Stimulated activated naive CD8-positive, alpha-beta T cell treated with anti-CD3 and anti-CD28 coated beads, Interleukin-15, Interleukin-2, amounts not matched to agents 100 ng/mL and 50 ng/mL, for 24 hours (primary cell): ENCODE data around the gene RRP15.

Source experiments
- H3K27ac Mint-ChIP-seq: one replicate; pipeline ENCODE4 v1.8.0; 2021; ENCODE audit warnings: mild to moderate bottlenecking, mixed read lengths
- H3K27me3 Mint-ChIP-seq: one replicate; pipeline ENCODE4 v1.8.0; 2021; ENCODE audit warnings: mixed read lengths
- H3K36me3 Mint-ChIP-seq: one replicate; pipeline ENCODE4 v1.8.0; 2021; ENCODE audit warnings: low read depth, mixed read lengths
- H3K4me1 Mint-ChIP-seq: one replicate; pipeline ENCODE4 v1.8.0; 2021; ENCODE audit warnings: low read depth, mixed read lengths
- H3K4me3 Mint-ChIP-seq: one replicate; pipeline ENCODE4 v1.8.0; 2021; ENCODE audit warnings: mild to moderate bottlenecking, mixed read lengths
- H3K9me3 Mint-ChIP-seq: one replicate; pipeline ENCODE4 v1.8.0; 2021; ENCODE audit warnings: mixed read lengths

RRP15 gene

GRCh38 chr1:218341325-218341724, 56.2 kb downstream of the RRP15 start:
- Mint-ChIP-seq H3K9me3 (no peaks in the 10 kb centered on the region), H3K27me3 (peaks cover 9% of the 10 kb centered on the region), H3K36me3 (peaks cover 15% of the 10 kb centered on the region), H3K4me1 (peaks cover 4% of the 10 kb centered on the region), H3K27ac (no peak overlapping the region), H3K4me3 (no peak overlapping the region)

DNA sequence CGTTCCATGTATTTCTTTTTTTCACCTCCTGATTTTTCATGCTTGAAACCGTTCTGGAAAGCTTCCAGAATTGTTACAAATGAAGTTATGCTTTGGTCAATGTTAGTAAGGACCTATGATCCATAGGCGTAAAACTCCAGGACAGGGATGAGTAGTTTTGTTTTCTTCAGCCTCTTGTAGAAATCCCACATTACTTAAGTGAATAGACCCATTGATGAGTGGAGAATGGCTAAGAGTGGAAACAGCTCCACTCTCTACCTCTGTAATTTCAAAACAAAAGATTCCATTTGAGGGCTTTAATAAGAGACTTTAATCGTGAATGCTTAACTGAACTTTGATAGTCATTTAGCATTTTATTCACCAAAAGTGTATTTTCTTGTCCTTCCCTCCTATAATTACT, 57.0 kb downstream of the RRP15 start:
- peaks cover 12% of the 10 kb centered on the region for H3K4me1 Mint-ChIP-seq
- peaks cover 15% of the 10 kb centered on the region for H3K36me3 Mint-ChIP-seq
- H3K27me3 Mint-ChIP-seq: peaks cover 17% of the 10 kb centered on the region
- no peak overlapping the region for H3K4me3 Mint-ChIP-seq
- H3K27ac Mint-ChIP-seq: no peak overlapping the region
- H3K9me3 Mint-ChIP-seq: no peaks in the 10 kb centered on the region

GRCh38 chr1:218344814-218345672, 60.0 kb downstream of the RRP15 start, which contains the start of gene TGFB2:
Gene TGFB2, plus strand, starts transcription at chr1:218345336. Its CDS starts 1,366 bp downstream, at chr1:218346702.
- no peak within 1 kb of the TSS for H3K4me3 Mint-ChIP-seq
- H3K27me3 Mint-ChIP-seq: peaks cover 45% of the 10 kb centered on the region
- H3K4me1 Mint-ChIP-seq: peaks cover 21% of the 10 kb centered on the region
- no peaks in the 10 kb centered on the region for H3K9me3 Mint-ChIP-seq
- H3K27ac Mint-ChIP-seq: no peak within 1 kb of the TSS
- H3K36me3 Mint-ChIP-seq: peaks cover 15% of the 10 kb centered on the region

- no peak overlapping the region for H3K4me3 Mint-ChIP-seq
- peaks cover 25% of the 10 kb centered on the region for H3K4me1 Mint-ChIP-seq
- peaks cover 14% of the 10 kb centered on the region for H3K36me3 Mint-ChIP-seq
- no peak overlapping the region for H3K27ac Mint-ChIP-seq
- H3K27me3 Mint-ChIP-seq: peaks cover 49% of the 10 kb centered on the region
- H3K9me3 Mint-ChIP-seq: no peaks in the 10 kb centered on the region
Measured at GRCh38 chr1:218345673-218346390, 60.7 kb downstream of the RRP15 start.

GRCh38 chr1:218346391-218347204, 61.5 kb downstream of the RRP15 start:
- Mint-ChIP-seq H3K4me3 (no peak overlapping the region), H3K9me3 (no peaks in the 10 kb centered on the region), H3K36me3 (peaks cover 6% of the 10 kb centered on the region), H3K27me3 (peaks cover 53% of the 10 kb centered on the region), H3K4me1 (peaks cover 33% of the 10 kb centered on the region), H3K27ac (no peak overlapping the region)

- H3K4me3 Mint-ChIP-seq: no peak overlapping the region
- H3K4me1 Mint-ChIP-seq: peaks cover 40% of the 10 kb centered on the region
- no peaks in the 10 kb centered on the region for H3K36me3 Mint-ChIP-seq
- no peaks in the 10 kb centered on the region for H3K9me3 Mint-ChIP-seq
- H3K27me3 Mint-ChIP-seq: peaks cover 48% of the 10 kb centered on the region
- H3K27ac Mint-ChIP-seq: no peak overlapping the region
Measured at GRCh38 chr1:218347336-218347722, 62.2 kb downstream of the RRP15 start.

- Mint-ChIP-seq H3K4me3 (no peak overlapping the region), H3K36me3 (no peaks in the 10 kb centered on the region), H3K27ac (no peak overlapping the region), H3K4me1 (peaks cover 45% of the 10 kb centered on the region), H3K27me3 (peaks cover 51% of the 10 kb centered on the region), H3K9me3 (no peaks in the 10 kb centered on the region)
Measured at GRCh38 chr1:218347723-218348627, 62.9 kb downstream of the RRP15 start.

DNA sequence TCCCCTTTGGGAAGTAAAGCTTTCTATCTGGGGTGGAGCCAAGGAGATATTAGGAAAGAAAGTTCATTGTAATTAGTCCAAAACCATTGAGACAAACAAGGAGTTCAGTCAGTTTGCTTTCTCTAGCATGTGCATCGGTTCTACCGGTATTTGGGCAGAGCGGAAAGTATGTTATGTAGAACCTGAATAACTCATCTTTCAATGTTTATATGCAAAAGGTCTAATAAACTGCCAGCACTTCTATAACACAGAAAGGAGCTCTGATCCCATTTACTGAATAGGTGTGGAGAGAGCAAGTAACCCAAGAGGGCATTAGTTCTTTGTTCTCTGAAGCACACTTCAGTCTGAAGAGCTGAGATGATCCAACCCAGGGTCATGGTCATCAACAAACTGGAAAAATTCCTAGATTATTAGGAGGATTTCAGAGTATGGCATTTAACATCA, 63.6 kb downstream of the RRP15 start:
- Mint-ChIP-seq H3K27me3 (peaks cover 51% of the 10 kb centered on the region), H3K36me3 (no peaks in the 10 kb centered on the region), H3K9me3 (no peaks in the 10 kb centered on the region), H3K27ac (no peak overlapping the region), H3K4me3 (no peak overlapping the region), H3K4me1 (peaks cover 45% of the 10 kb centered on the region)

DNA sequence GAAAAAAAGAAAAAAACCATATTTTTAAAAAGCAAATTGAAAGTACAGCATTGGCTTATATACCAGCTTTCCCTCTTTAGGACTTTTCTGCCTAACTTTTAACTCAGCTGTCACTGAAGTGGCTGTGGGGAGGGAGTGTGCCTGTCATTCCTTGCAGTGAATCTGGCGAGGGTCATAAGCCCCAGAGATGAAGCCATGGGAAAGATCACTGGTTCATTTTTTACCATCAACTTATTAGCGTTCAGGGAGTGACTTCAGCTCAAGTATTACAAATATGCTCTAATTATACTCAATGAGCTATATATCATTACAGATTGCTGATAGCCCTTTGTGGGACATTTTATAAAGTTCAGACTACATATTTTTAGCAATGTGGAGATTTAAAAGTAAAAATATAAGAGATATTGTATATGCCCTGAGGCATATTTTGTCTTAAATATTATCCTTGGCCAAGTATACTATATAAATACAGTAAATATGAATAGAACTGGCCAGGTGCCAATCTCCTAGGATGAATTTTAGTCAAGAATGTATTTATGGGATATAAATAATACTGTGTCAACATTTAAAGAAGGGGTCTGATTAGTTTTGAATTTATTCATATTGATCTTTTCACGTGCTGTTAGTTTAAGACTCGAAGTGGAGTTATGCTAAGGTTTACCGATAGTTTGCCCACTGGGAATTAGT, 64.4 kb downstream of the RRP15 start:
- Mint-ChIP-seq H3K4me3 (no peak overlapping the region), H3K36me3 (no peaks in the 10 kb centered on the region), H3K9me3 (no peaks in the 10 kb centered on the region), H3K27me3 (peaks cover 57% of the 10 kb centered on the region), H3K27ac (no peak overlapping the region), H3K4me1 (peaks cover 45% of the 10 kb centered on the region)

- Mint-ChIP-seq H3K4me1 (peaks cover 45% of the 10 kb centered on the region), H3K9me3 (no peaks in the 10 kb centered on the region), H3K4me3 (no peak overlapping the region), H3K27ac (no peak overlapping the region), H3K27me3 (peaks cover 57% of the 10 kb centered on the region), H3K36me3 (no peaks in the 10 kb centered on the region)
Measured at GRCh38 chr1:218350035-218350525, 65.0 kb downstream of the RRP15 start.

DNA sequence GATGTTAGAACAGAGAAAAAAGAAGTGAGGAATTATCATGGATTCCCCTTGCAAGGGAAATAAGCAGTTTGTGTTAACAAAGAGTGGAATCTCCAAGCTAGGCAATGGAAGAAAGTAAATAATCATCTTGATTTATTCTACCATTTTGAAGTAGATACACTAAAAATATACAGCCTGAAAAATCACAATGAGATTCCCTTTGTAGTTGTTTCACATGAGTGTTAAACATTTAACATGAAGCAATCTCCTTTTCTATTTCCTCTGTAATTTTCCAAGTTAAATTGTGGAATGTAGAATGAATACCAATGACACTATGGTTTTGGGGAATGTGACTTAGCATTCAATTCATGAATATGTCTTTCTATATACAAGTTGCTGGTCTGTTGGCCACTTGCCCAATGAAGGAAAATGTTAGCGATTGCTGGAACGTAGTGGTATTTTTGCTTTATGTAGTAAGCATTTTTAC, 65.7 kb downstream of the RRP15 start:
- Mint-ChIP-seq H3K9me3 (no peaks in the 10 kb centered on the region), H3K4me1 (peaks cover 45% of the 10 kb centered on the region), H3K4me3 (peak overlapping the region; percentile 61), H3K36me3 (no peaks in the 10 kb centered on the region), H3K27ac (no peak overlapping the region), H3K27me3 (peaks cover 57% of the 10 kb centered on the region)

DNA sequence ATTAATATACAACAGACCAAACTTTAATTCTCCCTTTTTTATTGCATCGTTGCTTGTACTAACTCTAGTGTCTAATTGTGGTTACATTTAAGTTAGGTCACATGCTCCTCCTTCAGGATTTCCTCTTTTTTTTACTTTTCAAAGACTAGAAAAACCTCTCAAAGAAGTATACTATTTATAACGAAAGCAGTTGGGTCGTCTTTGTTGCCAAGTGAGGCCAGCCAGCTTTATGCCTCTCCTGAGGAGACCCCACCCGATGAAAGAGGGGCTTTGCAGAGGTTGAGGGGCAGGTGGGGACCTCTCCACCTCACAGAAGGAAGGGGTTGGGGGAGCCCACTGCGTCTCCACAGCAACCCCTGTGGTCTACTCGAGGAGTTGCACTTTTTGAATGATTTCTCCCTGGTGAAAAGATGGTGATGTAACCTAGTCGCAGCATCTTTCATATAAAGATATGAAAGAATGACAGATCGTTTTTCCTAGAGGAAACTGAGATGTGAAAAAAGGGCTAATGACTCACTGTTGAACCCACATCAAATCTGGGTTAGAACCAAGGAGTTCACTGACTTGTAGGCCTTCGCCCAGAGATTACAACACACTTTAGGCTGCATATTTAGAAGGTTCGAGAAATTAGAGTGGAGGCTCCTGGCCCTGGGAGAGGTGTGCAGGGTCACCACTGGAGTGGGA, 66.4 kb downstream of the RRP15 start:
- Mint-ChIP-seq H3K36me3 (no peaks in the 10 kb centered on the region), H3K4me1 (peaks cover 38% of the 10 kb centered on the region), H3K4me3 (peak overlapping the region; percentile 61), H3K27ac (peak overlapping the region; percentile 26), H3K9me3 (no peaks in the 10 kb centered on the region), H3K27me3 (peaks cover 51% of the 10 kb centered on the region)

- Mint-ChIP-seq H3K27ac (no peak overlapping the region), H3K27me3 (peaks cover 46% of the 10 kb centered on the region), H3K9me3 (no peaks in the 10 kb centered on the region), H3K4me3 (no peak overlapping the region), H3K36me3 (no peaks in the 10 kb centered on the region), H3K4me1 (peaks cover 33% of the 10 kb centered on the region)
Measured at GRCh38 chr1:218352075-218352438, 67.0 kb downstream of the RRP15 start.
